ENCODE results near the gene IFIT3. TPM values are rescaled to one million over a fixed set of nuclear protein-coding genes. Genes with fewer than 3 reads are reported as not detected.
A peak's percentile ranks its signal among the peaks of the same experiment; 100 is the strongest.

Gene IFIT3
- total and polyA plus RNA-seq, 2 experiments from 2014 or later, result 10.4 to 10.9 TPM

DNA sequence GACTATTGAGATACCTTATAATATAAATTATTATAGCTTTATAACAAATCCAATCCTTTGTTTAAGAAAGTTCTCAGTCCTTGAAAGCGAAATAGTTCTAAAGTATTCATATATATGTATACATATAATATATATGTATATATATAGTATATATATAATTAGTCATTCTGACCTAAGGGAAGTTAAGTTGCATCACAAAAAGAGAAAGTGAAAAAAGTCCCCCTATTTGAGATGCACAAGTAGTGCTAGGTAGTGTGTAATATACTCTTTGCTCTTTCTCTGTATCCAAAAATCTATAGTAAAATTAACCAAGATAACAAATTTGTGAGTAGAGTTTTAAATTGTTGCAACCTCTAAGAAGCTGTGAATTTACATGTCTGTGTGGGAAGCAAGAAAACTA, 36.7 kb downstream of the IFIT3 start:
- no peak for DNase-seq
- Histone ChIP-seq H4K20me1 (ENCODE audit: insufficient read depth) (no peaks in the 10 kb centered on the region), H3K4me2 (ENCODE audit: unreplicated experiment) (no peak overlapping the region), H3K4me1 (ENCODE audit: insufficient read depth) (peaks cover 18% of the 10 kb centered on the region), H3F3A (ENCODE audit: insufficient read depth) (no peaks in the 10 kb centered on the region), H3K9ac (no peak overlapping the region), H3K79me2 (ENCODE audit: insufficient read depth) (no peaks in the 10 kb centered on the region), H3K27me3 (replicated peaks; ENCODE audit: insufficient read depth) (no peaks in the 10 kb centered on the region), H3K4me3 (no peak overlapping the region), H3K27ac (no peak overlapping the region), H3K36me3 (ENCODE audit: low read depth) (no peaks in the 10 kb centered on the region), H3K9me2 (ENCODE audit: insufficient read depth) (no peaks in the 10 kb centered on the region), H2AFZ (no peak overlapping the region), H3K9me3 (ENCODE audit: low read depth) (no peaks in the 10 kb centered on the region)
- in situ Hi-C loops (cut with MboI), result no loop called here
- TF ChIP-seq EZH2 (IDR thresholded peaks at IDR 0.05; ENCODE audit: insufficient read depth, poor library complexity, severe bottlenecking) (no peak), EZH2phosphoT487 (IDR thresholded peaks at IDR 0.05; ENCODE audit: insufficient read depth, low read depth) (no peak)
- WGBS, 2 experiments (ENCODE audit: low coverage in 1 of 2, low lambda C conversion rate in 2 of 2, missing lambda C conversion rate in 2 of 2), result 42 to 58% methylated on average over 1 of the region's 1 CpG

DNA sequence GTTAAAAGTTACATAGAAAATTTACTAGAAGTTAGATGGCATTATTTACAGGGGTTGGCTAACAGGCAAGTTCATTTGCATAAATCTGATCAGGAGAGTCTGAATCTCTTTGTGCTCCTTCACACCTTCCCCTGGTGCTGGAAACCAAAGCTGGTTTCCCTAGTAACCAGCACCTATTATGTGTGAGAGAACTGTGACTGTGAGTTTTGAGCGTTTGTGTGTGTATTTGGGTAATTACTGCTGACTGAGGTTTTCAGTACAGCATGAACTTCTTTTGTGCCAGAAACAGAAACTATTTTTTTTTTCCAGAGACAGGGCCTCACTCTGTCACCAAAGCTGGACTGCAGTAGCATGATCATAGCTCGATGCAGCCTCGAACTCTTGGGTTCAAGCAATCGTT, 39.7 kb downstream of the IFIT3 start:
- H3F3A ChIP-seq (ENCODE audit: insufficient read depth), result 0 out of 2 replicates have a peak, but pooled peaks cover under 1% of the 10 kb centered on the region
- WGBS, 2 experiments (ENCODE audit: low coverage in 1 of 2, low lambda C conversion rate in 2 of 2, missing lambda C conversion rate in 2 of 2), result 29 to 32% methylated on average over 4 of the region's 4 CpGs

DNA sequence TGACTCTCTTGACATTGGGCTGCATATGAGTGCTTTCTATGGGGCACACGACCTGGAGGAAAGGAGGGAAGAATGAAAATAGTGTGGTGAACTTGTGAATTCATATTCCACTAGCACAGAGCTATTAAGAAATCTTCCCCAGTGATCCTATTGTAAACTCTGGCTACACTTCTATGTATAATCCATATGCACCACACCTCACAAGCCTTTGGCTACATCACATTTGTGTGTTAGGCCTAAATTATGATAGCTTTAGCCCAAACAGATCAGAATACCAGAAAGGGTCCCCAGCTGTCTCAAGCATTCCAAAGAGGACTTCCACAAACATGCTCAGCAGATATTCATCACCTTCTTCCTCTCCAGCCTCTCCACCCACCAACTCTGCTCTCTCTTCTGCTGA, 40.3 kb downstream of the IFIT3 start:
- Histone ChIP-seq H3K79me2 (ENCODE audit: insufficient read depth) (no peaks in the 10 kb centered on the region), H3K4me1 (ENCODE audit: insufficient read depth) (peaks cover 21% of the 10 kb centered on the region), H3K4me2 (ENCODE audit: unreplicated experiment) (no peak overlapping the region), H3F3A (ENCODE audit: insufficient read depth) (peaks cover 5% of the 10 kb centered on the region; the same call in 1 of the 2 replicates), H3K4me3 (no peak overlapping the region), H3K9me2 (ENCODE audit: insufficient read depth) (no peaks in the 10 kb centered on the region), H3K27ac (no peak overlapping the region), H3K36me3 (ENCODE audit: low read depth) (no peaks in the 10 kb centered on the region), H2AFZ (no peak overlapping the region), H3K9ac (no peak overlapping the region), H3K9me3 (ENCODE audit: low read depth) (no peaks in the 10 kb centered on the region), H4K20me1 (ENCODE audit: insufficient read depth) (no peaks in the 10 kb centered on the region), H3K27me3 (replicated peaks; ENCODE audit: insufficient read depth) (no peaks in the 10 kb centered on the region)
- TF ChIP-seq EZH2 (IDR thresholded peaks at IDR 0.05; ENCODE audit: insufficient read depth, poor library complexity, severe bottlenecking) (no peak), EZH2phosphoT487 (IDR thresholded peaks at IDR 0.05; ENCODE audit: insufficient read depth, low read depth) (no peak)
- in situ Hi-C loops (cut with MboI), result no loop called here
- no peak for DNase-seq
- 38 to 82% methylated on average over 1 of the region's 1 CpG for WGBS, 2 experiments (ENCODE audit: low coverage in 1 of 2, low lambda C conversion rate in 2 of 2, missing lambda C conversion rate in 2 of 2)

More for the DNA sequence above, 39.7 kb downstream of the IFIT3 start:
- no peak overlapping the region for H3K27ac ChIP-seq
- H3K9me3 ChIP-seq (ENCODE audit: low read depth), result no peaks in the 10 kb centered on the region
- H3K4me2 ChIP-seq (ENCODE audit: unreplicated experiment), result no peak overlapping the region
- H3K27me3 ChIP-seq (replicated peaks; ENCODE audit: insufficient read depth), result no peaks in the 10 kb centered on the region
- TF ChIP-seq EZH2phosphoT487 (IDR thresholded peaks at IDR 0.05; ENCODE audit: insufficient read depth, low read depth) (no peak), EZH2 (IDR thresholded peaks at IDR 0.05; ENCODE audit: insufficient read depth, poor library complexity, severe bottlenecking) (no peak)
- in situ Hi-C loops (cut with MboI), result no loop called here
- peaks cover 21% of the 10 kb centered on the region for H3K4me1 ChIP-seq (ENCODE audit: insufficient read depth)
- no peak overlapping the region for H3K4me3 ChIP-seq
- H3K9ac ChIP-seq, result no peak overlapping the region
- no peak for DNase-seq
- H3K79me2 ChIP-seq (ENCODE audit: insufficient read depth), result no peaks in the 10 kb centered on the region
- no peaks in the 10 kb centered on the region for H3K9me2 ChIP-seq (ENCODE audit: insufficient read depth)
- H3K36me3 ChIP-seq (ENCODE audit: low read depth), result no peaks in the 10 kb centered on the region
- H2AFZ ChIP-seq, result no peak overlapping the region
- H4K20me1 ChIP-seq (ENCODE audit: insufficient read depth), result no peaks in the 10 kb centered on the region

DNA sequence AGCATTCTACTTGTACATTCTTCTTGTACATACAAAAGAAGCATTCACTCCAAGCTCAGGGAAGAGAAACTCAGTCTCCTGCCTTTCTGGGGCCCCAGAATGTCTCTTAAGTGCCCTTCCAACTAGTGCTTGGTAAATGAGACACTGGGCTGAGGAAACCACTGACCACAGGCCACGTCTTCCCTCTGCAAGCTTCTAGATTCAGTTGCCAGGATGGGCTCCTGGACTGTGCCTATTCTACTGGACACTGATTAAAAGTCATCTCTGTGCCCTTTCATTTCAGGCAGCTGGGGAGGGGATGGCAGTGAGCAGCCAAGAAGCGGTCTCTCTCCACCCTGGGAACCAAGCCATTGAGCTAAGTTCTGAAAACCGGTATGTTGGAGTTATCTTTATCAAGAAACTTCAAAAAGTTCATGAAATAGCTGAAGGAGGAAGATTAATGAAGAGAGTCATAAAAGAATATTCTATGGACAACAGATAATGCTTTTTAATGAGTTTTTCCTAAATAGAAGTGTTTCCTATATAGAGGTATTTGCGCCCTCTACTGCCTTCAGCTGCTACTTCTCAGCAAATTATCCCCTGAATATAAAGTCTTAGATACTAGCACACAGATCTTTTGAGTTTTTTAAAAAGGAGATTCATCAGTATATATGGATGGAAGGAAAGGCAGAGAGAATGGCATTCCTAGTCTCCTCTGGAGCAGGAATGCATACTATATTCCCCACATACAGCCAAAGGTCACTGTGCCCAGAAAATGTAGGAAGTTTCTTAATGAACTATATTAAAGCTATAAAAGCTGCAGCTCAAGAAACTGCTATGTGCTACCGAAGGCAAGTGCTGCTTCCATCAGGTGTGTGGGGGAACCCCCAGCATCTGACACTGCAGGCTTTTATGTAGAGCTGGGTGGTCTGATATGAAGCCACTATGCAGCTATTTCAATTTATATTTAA, 41.6 kb downstream of the IFIT3 start:
- Histone ChIP-seq H3K27ac (peak overlapping the region; percentile 61), H3K9ac (peak overlapping the region; percentile 55), H3K9me2 (ENCODE audit: insufficient read depth) (no peaks in the 10 kb centered on the region), H3K4me2 (ENCODE audit: unreplicated experiment) (peak overlapping the region; percentile 45), H3K36me3 (ENCODE audit: low read depth) (no peaks in the 10 kb centered on the region), H4K20me1 (ENCODE audit: insufficient read depth) (no peaks in the 10 kb centered on the region), H3K4me1 (ENCODE audit: insufficient read depth) (peaks cover 34% of the 10 kb centered on the region), H3K4me3 (no peak overlapping the region), H3K9me3 (ENCODE audit: low read depth) (no peaks in the 10 kb centered on the region), H3F3A (ENCODE audit: insufficient read depth) (peaks cover 17% of the 10 kb centered on the region), H2AFZ (peak overlapping the region; percentile 62), H3K79me2 (ENCODE audit: insufficient read depth) (no peaks in the 10 kb centered on the region), H3K27me3 (replicated peaks; ENCODE audit: insufficient read depth) (no peaks in the 10 kb centered on the region)
- no peak for TF ChIP-seq EZH2phosphoT487 (IDR thresholded peaks at IDR 0.05; ENCODE audit: insufficient read depth, low read depth)
- in situ Hi-C loops (cut with MboI), result loop anchor here (5.0 kb wide), 1 partner anchor 112 kb away; no protein-coding TSS in a partner anchor
- DNase-seq, result peak; percentile 79
- 45 to 46% methylated on average over 5 of the region's 5 CpGs for WGBS, 2 experiments (ENCODE audit: low coverage in 1 of 2, low lambda C conversion rate in 2 of 2, missing lambda C conversion rate in 2 of 2)
